Left ventricle myocardium superior (tissue), 1 donor: Measurements from ENCODE around the gene HFE. TPM values are rescaled to one million over a fixed set of nuclear protein-coding genes. Genes with fewer than 3 reads are reported as not detected.
A peak's percentile ranks its signal among the peaks of the same experiment; 100 is the strongest.
"Not testable (repeated sequence)": the region's sequence is repeated elsewhere in the genome, so short reads cannot be mapped to it uniquely, and the experiment has no call there.

Experiments
- ATAC-seq: fragments of 200-7000 bp; cut with Tn5 transposase; one replicate; pipeline ENCODE4 v1.9.1; 2020; ENCODE audit warnings: mild to moderate bottlenecking, moderate library complexity
- DNase-seq: peaks from one replicate; pipeline ENCODE4 v3.0.0-alpha.2; 2020
- intact Hi-C: fragments of 100-400 bp; cut with micrococcal nuclease; formaldehyde crosslinking; loops from one replicate; pipeline ENCODE4 v1.11.0; 2022
- long read RNA-seq: library from polyadenylated mRNA; unstranded; transcript quantifications from one replicate; pipeline ENCODE4 v2.0.0, GENCODE V29; 2021
- total RNA-seq: library from RNA; stranded (reverse); fragmentation: NEBNext Ultra II Directional; extraction: Animal tissue kit (Norgen Biotek cat#: 25700); gene quantifications from one replicate; pipeline ENCODE4 v1.2.1, GENCODE V29; 2021
- donor health status: DM: no; HTN: yes; CAD: no; lungs with severe emphysema.

The HFE gene
- total RNA-seq = 4.5 TPM
- long read RNA-seq = 0 reads

- DNase-seq (peak; percentile 78), ATAC-seq (peak; percentile 78)
- intact Hi-C loops = no loop called here
Measured at GRCh38 chr6:26087284-26088115, at the start of gene HFE. Gene HFE, plus strand, starts transcription at chr6:26087429. Its CDS starts 12 bp downstream, at chr6:26087441.

GRCh38 chr6:26041946-26042345 lies 45.3 kb upstream of the HFE start:
- DNase-seq = no peak
- intact Hi-C loops = no loop called here
- ATAC-seq = no peak

- ATAC-seq = peak; percentile 87
- intact Hi-C loops = no loop called here
Measured at GRCh38 chr6:26043384-26044139, 43.7 kb upstream of the HFE start.

GRCh38 chr6:26044140-26045064 lies 42.8 kb upstream of the HFE start:
- peak; percentile 60 for DNase-seq
- intact Hi-C loops = no loop called here
- peak; percentile 31 for ATAC-seq

More at GRCh38 chr6:26043384-26044139, 43.7 kb upstream of the HFE start:
- no peak for DNase-seq

- DNase-seq (peak; percentile 56), ATAC-seq (peak; percentile 79)
- intact Hi-C loops = no loop called here
Measured at GRCh38 chr6:26045065-26045927, 41.9 kb upstream of the HFE start.

GRCh38 chr6:26045928-26046368 lies 41.3 kb upstream of the HFE start:
- DNase-seq (no peak), ATAC-seq (no peak)
- intact Hi-C loops = no loop called here

- ATAC-seq, intact Hi-C loops, DNase-seq: not testable (repeated sequence)
Measured at GRCh38 chr6:26047329-26047728, 39.9 kb upstream of the HFE start.

- intact Hi-C loops = no loop called here
- DNase-seq (no peak), ATAC-seq (no peak)
Measured at GRCh38 chr6:26048590-26048989, 38.6 kb upstream of the HFE start.

GRCh38 chr6:26051665-26052310 lies 35.4 kb upstream of the HFE start:
- no peak for ATAC-seq
- DNase-seq = no peak
- intact Hi-C loops = no loop called here

GRCh38 chr6:26052762-26053250 lies 34.4 kb upstream of the HFE start:
- DNase-seq, ATAC-seq, intact Hi-C loops: not testable (repeated sequence)

GRCh38 chr6:26053992-26054780 lies 33.0 kb upstream of the HFE start:
- intact Hi-C loops = no loop called here
- DNase-seq (no peak), ATAC-seq (no peak)

- ATAC-seq (peak; percentile 85), DNase-seq (peak; percentile 77)
- intact Hi-C loops = loop anchor here (5.0 kb wide), 1 partner anchor 47 kb away; a partner anchor contains a TSS
Measured at GRCh38 chr6:26054781-26055718, 32.2 kb upstream of the HFE start.

GRCh38 chr6:26055719-26056582 lies 31.3 kb upstream of the HFE start:
- DNase-seq (peak; percentile 93), ATAC-seq (peak; percentile 95)
- intact Hi-C loops = loop anchor here (5.0 kb wide), 1 partner anchor 46 kb away; a partner anchor contains a TSS

- ATAC-seq (peak; percentile 49), DNase-seq (no peak)
- intact Hi-C loops = loop anchor here (5.0 kb wide), 1 partner anchor 46 kb away; a partner anchor contains a TSS
Measured at GRCh38 chr6:26056583-26057350, 30.5 kb upstream of the HFE start.
